ENCODE results near the gene MUL1. TPM values are rescaled to one million over a fixed set of nuclear protein-coding genes. Genes with fewer than 3 reads are reported as not detected.

The MUL1 gene
- total RNA-seq, 1 donor from 2014 or later: 19.9 TPM

GRCh38 chr1:20534659-20535417 is 26.9 kb upstream of the MUL1 start:
- H3K4me3 ChIP-seq: no peak overlapping the region
- H3K27ac ChIP-seq: no peak overlapping the region
- TF ChIP-seq POLR2A (IDR thresholded peaks at IDR 0.05) (no peak), CTCF (IDR thresholded peaks at IDR 0.05) (no peak), POLR2AphosphoS5 (IDR thresholded peaks at IDR 0.05; ENCODE audit: insufficient read depth in 1 of 2, low read depth in 1 of 2) (no peak)
- intact Hi-C loops (cut with DNase I): loop anchor here (5.0 kb wide), 1 partner anchor 1852 kb away; no protein-coding TSS in a partner anchor
- no peak for DNase-seq (ENCODE audit: extremely low spot score in 2 of 2)
- no peaks in the 10 kb centered on the region for H3K27me3 ChIP-seq
- no peaks in the 10 kb centered on the region for H3K36me3 ChIP-seq
- no peaks in the 10 kb centered on the region for H3K4me1 ChIP-seq
- no peaks in the 10 kb centered on the region for H3K9me3 ChIP-seq

GRCh38 chr1:20533635-20534034 is 25.7 kb upstream of the MUL1 start:
- no peaks in the 10 kb centered on the region for H3K9me3 ChIP-seq
- H3K27me3 ChIP-seq: no peaks in the 10 kb centered on the region
- intact Hi-C loops (cut with DNase I): no loop called here
- no peaks in the 10 kb centered on the region for H3K4me1 ChIP-seq
- TF ChIP-seq POLR2AphosphoS5 (IDR thresholded peaks at IDR 0.05; ENCODE audit: insufficient read depth in 1 of 2, low read depth in 1 of 2): no peak
- no peak for TF ChIP-seq CTCF (IDR thresholded peaks at IDR 0.05)
- TF ChIP-seq POLR2A (IDR thresholded peaks at IDR 0.05): no peak
- no peaks in the 10 kb centered on the region for H3K36me3 ChIP-seq
- H3K4me3 ChIP-seq: no peak overlapping the region
- no peak overlapping the region for H3K27ac ChIP-seq
- no peak for DNase-seq (ENCODE audit: extremely low spot score in 2 of 2)

- DNase-seq (ENCODE audit: extremely low spot score in 2 of 2): no peak
- TF ChIP-seq CTCF (IDR thresholded peaks at IDR 0.05) (no peak), POLR2A (IDR thresholded peaks at IDR 0.05) (no peak), POLR2AphosphoS5 (IDR thresholded peaks at IDR 0.05; ENCODE audit: insufficient read depth in 1 of 2, low read depth in 1 of 2) (no peak)
- Histone ChIP-seq H3K9me3 (no peaks in the 10 kb centered on the region), H3K36me3 (no peaks in the 10 kb centered on the region), H3K4me1 (no peaks in the 10 kb centered on the region), H3K27ac (no peak overlapping the region), H3K27me3 (no peaks in the 10 kb centered on the region), H3K4me3 (no peak overlapping the region)
- intact Hi-C loops (cut with DNase I): no loop called here
Measured at GRCh38 chr1:20530901-20531300, 22.9 kb upstream of the MUL1 start.

GRCh38 chr1:20530306-20530705 is 22.4 kb upstream of the MUL1 start:
- intact Hi-C loops (cut with DNase I): no loop called here
- Histone ChIP-seq H3K4me1 (no peaks in the 10 kb centered on the region), H3K4me3 (no peak overlapping the region), H3K27me3 (no peaks in the 10 kb centered on the region), H3K27ac (no peak overlapping the region), H3K9me3 (no peaks in the 10 kb centered on the region), H3K36me3 (no peaks in the 10 kb centered on the region)
- TF ChIP-seq CTCF (IDR thresholded peaks at IDR 0.05) (no peak), POLR2A (IDR thresholded peaks at IDR 0.05) (no peak), POLR2AphosphoS5 (IDR thresholded peaks at IDR 0.05; ENCODE audit: insufficient read depth in 1 of 2, low read depth in 1 of 2) (no peak)
- no peak for DNase-seq (ENCODE audit: extremely low spot score in 2 of 2)

GRCh38 chr1:20528221-20528620 is 20.3 kb upstream of the MUL1 start:
- H3K4me1 ChIP-seq: no peaks in the 10 kb centered on the region
- no peak for DNase-seq (ENCODE audit: extremely low spot score in 2 of 2)
- no peak overlapping the region for H3K4me3 ChIP-seq
- H3K9me3 ChIP-seq: no peaks in the 10 kb centered on the region
- TF ChIP-seq CTCF (IDR thresholded peaks at IDR 0.05) (no peak), POLR2AphosphoS5 (IDR thresholded peaks at IDR 0.05; ENCODE audit: insufficient read depth in 1 of 2, low read depth in 1 of 2) (no peak), POLR2A (IDR thresholded peaks at IDR 0.05) (no peak)
- no peaks in the 10 kb centered on the region for H3K27me3 ChIP-seq
- no peak overlapping the region for H3K27ac ChIP-seq
- no peaks in the 10 kb centered on the region for H3K36me3 ChIP-seq
- intact Hi-C loops (cut with DNase I): no loop called here
